BE2C (cell line): ENCODE data around the gene PLCL1.

Experiments
- DNase-seq: peaks from one replicate; pipeline ENCODE4 v3.0.0-alpha.2; 2020
- H3K27me3 ChIP-seq: fragments of 250-450 bp; sonication (Bioruptor Pico); 2 replicates; pipeline ENCODE4 v1.5.1; 2020; ENCODE audit warnings: mild to moderate bottlenecking
- H3K36me3 ChIP-seq: fragments of 250-450 bp; sonication (Bioruptor Pico); 2 replicates; pipeline ENCODE4 v1.5.1; 2020; ENCODE audit warnings: mild to moderate bottlenecking
- H3K4me1 ChIP-seq: fragments of 250-450 bp; sonication (Bioruptor Pico); 2 replicates; pipeline ENCODE4 v1.5.1; 2020
- H3K4me3 ChIP-seq: 2 replicates; pipeline ENCODE4 v1.5.1; 2011; ENCODE audit warnings: low read depth, low read length
- H3K9me3 ChIP-seq: fragments of 250-450 bp; sonication (Bioruptor Pico); 2 replicates; pipeline ENCODE4 v1.5.1; 2020
- TF ChIP-seq, protein P1 (sequence below): IDR thresholded peaks from 2 replicates; pipeline ENCODE4 v1.5.1; 2012; ENCODE audit warnings: mild to moderate bottlenecking, low read depth, low read length

The PLCL1 gene

DNA sequence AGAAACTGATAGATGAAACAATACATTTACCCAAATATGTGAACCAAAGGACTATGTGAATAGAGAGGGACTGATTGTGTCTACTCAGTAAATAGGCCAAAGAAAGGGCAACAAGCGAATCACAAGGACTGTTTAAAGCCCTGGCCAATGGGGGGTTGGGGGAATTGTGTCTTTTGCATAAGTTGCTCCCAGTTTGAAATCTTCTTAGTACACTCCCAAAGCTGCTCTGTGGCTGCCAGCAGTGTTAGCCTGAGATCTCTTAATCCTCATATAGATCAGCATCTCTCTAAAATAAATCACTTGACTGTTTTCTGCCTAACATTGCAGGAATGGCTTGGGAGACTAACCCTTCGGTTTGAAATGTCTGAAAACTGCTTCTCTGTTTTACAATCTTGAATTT lies 236.4 kb downstream of the PLCL1 start:
- Histone ChIP-seq H3K36me3 (no peaks in the 10 kb centered on the region), H3K9me3 (no peaks in the 10 kb centered on the region), H3K4me3 (no peak overlapping the region), H3K4me1 (no peaks in the 10 kb centered on the region), H3K27me3 (no peaks in the 10 kb centered on the region)
- TF ChIP-seq, protein P1, sequence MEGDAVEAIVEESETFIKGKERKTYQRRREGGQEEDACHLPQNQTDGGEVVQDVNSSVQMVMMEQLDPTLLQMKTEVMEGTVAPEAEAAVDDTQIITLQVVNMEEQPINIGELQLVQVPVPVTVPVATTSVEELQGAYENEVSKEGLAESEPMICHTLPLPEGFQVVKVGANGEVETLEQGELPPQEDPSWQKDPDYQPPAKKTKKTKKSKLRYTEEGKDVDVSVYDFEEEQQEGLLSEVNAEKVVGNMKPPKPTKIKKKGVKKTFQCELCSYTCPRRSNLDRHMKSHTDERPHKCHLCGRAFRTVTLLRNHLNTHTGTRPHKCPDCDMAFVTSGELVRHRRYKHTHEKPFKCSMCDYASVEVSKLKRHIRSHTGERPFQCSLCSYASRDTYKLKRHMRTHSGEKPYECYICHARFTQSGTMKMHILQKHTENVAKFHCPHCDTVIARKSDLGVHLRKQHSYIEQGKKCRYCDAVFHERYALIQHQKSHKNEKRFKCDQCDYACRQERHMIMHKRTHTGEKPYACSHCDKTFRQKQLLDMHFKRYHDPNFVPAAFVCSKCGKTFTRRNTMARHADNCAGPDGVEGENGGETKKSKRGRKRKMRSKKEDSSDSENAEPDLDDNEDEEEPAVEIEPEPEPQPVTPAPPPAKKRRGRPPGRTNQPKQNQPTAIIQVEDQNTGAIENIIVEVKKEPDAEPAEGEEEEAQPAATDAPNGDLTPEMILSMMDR = no peak
- DNase-seq = no peak

DNA sequence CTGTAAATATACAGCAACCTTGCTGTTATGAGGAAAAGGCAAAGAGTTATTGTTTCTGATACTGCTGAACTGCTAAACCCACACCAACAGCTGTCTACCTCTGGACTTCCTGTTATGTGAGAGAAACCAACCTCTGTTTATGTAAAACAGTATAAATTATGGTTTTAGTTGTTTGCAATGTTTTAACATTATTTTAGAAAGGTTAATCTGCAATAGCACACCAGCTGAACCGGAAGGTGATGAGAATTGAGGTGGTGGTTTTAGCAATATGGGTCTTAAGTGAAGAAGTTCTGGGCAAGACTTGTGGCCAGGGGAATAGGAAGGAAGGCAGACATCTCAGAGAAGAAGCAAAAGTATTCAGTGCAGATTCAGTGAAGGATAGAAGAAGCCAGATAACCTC lies 237.8 kb downstream of the PLCL1 start:
- H3K4me3 ChIP-seq = no peak overlapping the region
- no peak for DNase-seq
- TF ChIP-seq, protein P1 = no peak
- no peaks in the 10 kb centered on the region for H3K9me3 ChIP-seq
- H3K36me3 ChIP-seq = no peaks in the 10 kb centered on the region
- no peaks in the 10 kb centered on the region for H3K4me1 ChIP-seq
- no peaks in the 10 kb centered on the region for H3K27me3 ChIP-seq

- Histone ChIP-seq H3K36me3 (no peaks in the 10 kb centered on the region), H3K9me3 (no peaks in the 10 kb centered on the region), H3K4me1 (no peaks in the 10 kb centered on the region), H3K4me3 (no peak overlapping the region), H3K27me3 (no peaks in the 10 kb centered on the region)
- TF ChIP-seq, protein P1 = no peak
- DNase-seq = no peak
These were observed 240.4 kb downstream of the PLCL1 start for GRCh38 chr2:198044777-198045176.

GRCh38 chr2:198045227-198045626 lies 240.8 kb downstream of the PLCL1 start:
- Histone ChIP-seq H3K36me3 (no peaks in the 10 kb centered on the region), H3K27me3 (no peaks in the 10 kb centered on the region), H3K4me1 (no peaks in the 10 kb centered on the region), H3K9me3 (no peaks in the 10 kb centered on the region), H3K4me3 (no peak overlapping the region)
- TF ChIP-seq, protein P1 = no peak
- DNase-seq = no peak

DNA sequence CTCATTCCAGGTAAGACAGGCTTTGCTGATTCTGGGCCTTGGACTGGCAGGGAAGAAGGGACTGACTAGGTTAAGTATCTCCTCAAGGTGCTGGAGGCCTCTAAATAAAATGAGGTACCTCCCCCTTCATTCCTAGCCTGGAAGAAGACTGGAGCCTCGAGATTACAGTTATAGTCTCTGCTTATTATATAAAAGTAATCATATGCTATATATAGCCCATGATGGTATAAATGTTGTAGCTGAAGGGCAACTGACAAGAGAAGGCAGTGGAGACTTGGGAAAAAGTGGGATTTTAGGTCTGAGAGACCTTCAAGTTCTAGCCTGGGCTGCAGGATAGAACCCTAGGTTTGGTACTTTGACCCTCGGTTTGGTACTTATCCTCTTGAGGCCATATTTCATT lies 248.3 kb downstream of the PLCL1 start:
- H3K27me3 ChIP-seq = no peaks in the 10 kb centered on the region; the same call in 1 of the 2 replicates
- H3K4me1 ChIP-seq = no peaks in the 10 kb centered on the region
- no peak for DNase-seq
- no peak overlapping the region for H3K4me3 ChIP-seq
- H3K36me3 ChIP-seq = no peaks in the 10 kb centered on the region
- no peaks in the 10 kb centered on the region for H3K9me3 ChIP-seq
- TF ChIP-seq, protein P1 = no peak

- H3K4me1 ChIP-seq = no peaks in the 10 kb centered on the region
- DNase-seq = no peak
- no peaks in the 10 kb centered on the region; the same call in 1 of the 2 replicates for H3K27me3 ChIP-seq
- no peak overlapping the region for H3K4me3 ChIP-seq
- H3K9me3 ChIP-seq = no peaks in the 10 kb centered on the region
- no peaks in the 10 kb centered on the region for H3K36me3 ChIP-seq
- TF ChIP-seq, protein P1 = no peak
These were observed 248.8 kb downstream of the PLCL1 start for GRCh38 chr2:198053148-198053547.
